GM19193 (cell line): ENCODE results near the gene PIK3R1.

Experiments used
- POLR2A ChIP-seq: IDR thresholded peaks from 4 replicates; pipeline ENCODE4 v1.6.1; 2011; ENCODE audit not compliant: insufficient read depth, insufficient read length; ENCODE audit errors: extremely low read depth

PIK3R1 gene

GRCh38 chr5:68319706-68320412 is 104.3 kb downstream of the PIK3R1 start:
- TF ChIP-seq POLR2A = no peak

GRCh38 chr5:68320413-68320986 is 104.9 kb downstream of the PIK3R1 start:
- TF ChIP-seq POLR2A = no peak

GRCh38 chr5:68325065-68325580 is 109.6 kb downstream of the PIK3R1 start:
- no peak for TF ChIP-seq POLR2A

- TF ChIP-seq POLR2A = no peak
Measured at GRCh38 chr5:68329554-68330255, 114.1 kb downstream of the PIK3R1 start.

- no peak for TF ChIP-seq POLR2A
Measured at GRCh38 chr5:68330574-68330973, 115.0 kb downstream of the PIK3R1 start.

- TF ChIP-seq POLR2A = no peak
Measured at GRCh38 chr5:68331192-68332079, 115.9 kb downstream of the PIK3R1 start.

- TF ChIP-seq POLR2A = no peak
Measured at GRCh38 chr5:68332080-68332451, 116.5 kb downstream of the PIK3R1 start.

- TF ChIP-seq POLR2A = no peak
Measured at GRCh38 chr5:68332556-68332955, 117.0 kb downstream of the PIK3R1 start.

- TF ChIP-seq POLR2A = no peak
Measured at GRCh38 chr5:68333649-68334552, 118.3 kb downstream of the PIK3R1 start.

GRCh38 chr5:68334553-68334886 is 119.0 kb downstream of the PIK3R1 start:
- TF ChIP-seq POLR2A = no peak

GRCh38 chr5:68335075-68335474 is 119.5 kb downstream of the PIK3R1 start:
- no peak for TF ChIP-seq POLR2A

GRCh38 chr5:68336200-68336599 is 120.6 kb downstream of the PIK3R1 start:
- TF ChIP-seq POLR2A = no peak

- no peak for TF ChIP-seq POLR2A
Measured at GRCh38 chr5:68337235-68337634, 121.7 kb downstream of the PIK3R1 start.

- no peak for TF ChIP-seq POLR2A
Measured at GRCh38 chr5:68339921-68340321, 124.4 kb downstream of the PIK3R1 start.
